SK-N-SH (cell line): ENCODE results near the gene ROR2.

Experiments used
- CHD2 ChIP-seq: fragments of 150-350 bp; IDR thresholded peaks from 2 replicates; pipeline ENCODE4 v1.6.1; 2018; ENCODE audit warnings: low read length; ENCODE audit not compliant: partially characterized antibody
- CTCF ChIP-seq: fragments of 200-600 bp; sonication (generic); IDR thresholded peaks from 2 replicates; pipeline ENCODE4 v1.6.1; 2017; ENCODE audit warnings: antibody characterized with exemption, mild to moderate bottlenecking, moderate library complexity
- EP300 ChIP-seq, 2 experiments: IDR thresholded peaks; 2 replicates each; pipeline versions ENCODE4 v1.4.0 to v1.6.1; 2012; ENCODE audit warnings: borderline replicate concordance in 1 of 2, low read depth in 1 of 2, low read length in 1 of 2
- EZH2phosphoT487 ChIP-seq: fragments of 200-600 bp; sonication (generic); IDR thresholded peaks from 2 replicates; pipeline ENCODE4 v1.6.1; 2017; ENCODE audit warnings: low read depth, mixed run types, mild to moderate bottlenecking, antibody characterized with exemption, moderate library complexity, borderline replicate concordance
- MAX ChIP-seq: IDR thresholded peaks from 2 replicates; pipeline ENCODE4 v1.4.0; 2012; ENCODE audit warnings: low read depth
- NFIC ChIP-seq: IDR thresholded peaks from 2 replicates; pipeline ENCODE4 v1.4.0; 2012; ENCODE audit warnings: borderline replicate concordance
- PBX3 ChIP-seq: IDR thresholded peaks from 2 replicates; pipeline ENCODE4; 2012
- POLR2AphosphoS5 ChIP-seq: IDR thresholded peaks from 2 replicates; pipeline ENCODE4 v1.6.1; 2012; ENCODE audit warnings: low read depth, low read length
- RAD21 ChIP-seq: IDR thresholded peaks from 2 replicates; pipeline ENCODE4 v1.6.1; 2012; ENCODE audit warnings: mild to moderate bottlenecking, low read length
- REST ChIP-seq: IDR thresholded peaks from 2 replicates; pipeline ENCODE4 v1.6.1; 2012; ENCODE audit warnings: mild to moderate bottlenecking, low read depth, low read length, moderate library complexity
- RFX5 ChIP-seq: IDR thresholded peaks from 2 replicates; pipeline ENCODE4 v1.6.1; 2012; ENCODE audit warnings: mild to moderate bottlenecking, improper control_type of control experiment, low read length
- SMC3 ChIP-seq: IDR thresholded peaks from 2 replicates; pipeline ENCODE4 v1.6.1; 2012; ENCODE audit warnings: low read depth, low read length, improper control_type of control experiment
- TAF1 ChIP-seq: IDR thresholded peaks from 2 replicates; pipeline ENCODE4 v1.6.1; 2012; ENCODE audit warnings: low read depth, mild to moderate bottlenecking, low read length, moderate library complexity, borderline replicate concordance
- USF2 ChIP-seq: fragments of 150-350 bp; IDR thresholded peaks from 2 replicates; pipeline ENCODE4 v1.6.1; 2017; ENCODE audit warnings: antibody characterized with exemption, low read length, low read depth, borderline replicate concordance

GRCh38 chr9:91582181-91582580, 367.8 kb downstream of the ROR2 start:
- no peak for TF ChIP-seq EP300 (IDR thresholded peaks at IDR 0.05; ENCODE audit: borderline replicate concordance in 1 of 2, low read depth in 1 of 2, low read length in 1 of 2)
- no peak for TF ChIP-seq CTCF
- no peak for TF ChIP-seq SMC3
- TF ChIP-seq NFIC: no peak
- TF ChIP-seq REST: no peak
- no peak for TF ChIP-seq CHD2
- no peak for TF ChIP-seq USF2
- no peak for TF ChIP-seq POLR2AphosphoS5
- TF ChIP-seq RAD21: no peak
- TF ChIP-seq TAF1: no peak
- TF ChIP-seq PBX3: no peak
- no peak for TF ChIP-seq MAX
- no peak for TF ChIP-seq RFX5
- TF ChIP-seq EZH2phosphoT487: no peak
